K562 (cell line): ENCODE results near the gene PPP1R14D. TPM values are rescaled to one million over a fixed set of nuclear protein-coding genes. Genes with fewer than 3 reads are reported as not detected.
A peak's percentile ranks its signal among the peaks of the same experiment; 100 is the strongest.

ENCODE experiments used
- GATA2 ChIP-seq: sonication (generic); formaldehyde crosslinking; IDR thresholded peaks from 2 replicates; pipeline ENCODE4 v1.4.0; 2020; ENCODE audit warnings: mild to moderate bottlenecking, missing genetic modification reagents
- GTF2A2 ChIP-seq: IDR thresholded peaks from 2 replicates; pipeline ENCODE4 v1.6.1; 2016; ENCODE audit warnings: mild to moderate bottlenecking, missing genetic modification characterization, missing compliant biosample characterization
- HDAC8 ChIP-seq: fragments of 450-650 bp; IDR thresholded peaks from 2 replicates; pipeline ENCODE4 v1.6.1; 2016; ENCODE audit warnings: mild to moderate bottlenecking, missing genetic modification characterization, moderate library complexity, missing compliant biosample characterization
- HLTF ChIP-seq: fragments of 450-650 bp; IDR thresholded peaks from 2 replicates; pipeline ENCODE4 v1.6.1; 2016
- HNRNPLL ChIP-seq: fragments of 200-400 bp; formaldehyde crosslinking; IDR thresholded peaks from 2 replicates; pipeline ENCODE4 v1.6.1; 2017; ENCODE audit warnings: low read length, low read depth, mild to moderate bottlenecking; ENCODE audit not compliant: poor library complexity, severe bottlenecking
- KDM5B ChIP-seq: fragments of 200-600 bp; sonication (generic); IDR thresholded peaks from 2 replicates; pipeline ENCODE4 v1.6.1; 2012; ENCODE audit warnings: low read depth, mild to moderate bottlenecking, moderate library complexity, low read length, control low read depth, inconsistent platforms; ENCODE audit not compliant: insufficient replicate concordance
- MTF1 ChIP-seq: fragments of 250-450 bp; sonication (Bioruptor Pico); IDR thresholded peaks from 2 replicates; pipeline ENCODE4 v1.9.0; 2021; ENCODE audit warnings: moderate library complexity, mild to moderate bottlenecking, inconsistent platforms, borderline replicate concordance
- PHF21A ChIP-seq: fragments of 450-650 bp; IDR thresholded peaks from 2 replicates; pipeline ENCODE4 v1.6.1; 2017; ENCODE audit warnings: low read depth, borderline replicate concordance
- SIRT6 ChIP-seq: IDR thresholded peaks from one replicate; pipeline ENCODE4 v1.6.1; 2012; ENCODE audit warnings: low read depth, mild to moderate bottlenecking, control low read depth, inconsistent platforms, low read length, moderate library complexity
- SMARCB1 ChIP-seq: IDR thresholded peaks from 2 replicates; pipeline ENCODE4 v1.6.1; 2011; ENCODE audit warnings: improper control_type of control experiment, low read depth; ENCODE audit not compliant: insufficient read length
- SNRNP70 ChIP-seq: fragments of 200-400 bp; formaldehyde crosslinking; optimal IDR thresholded peaks from 2 replicates; pipeline ENCODE3; 2017; ENCODE audit warnings: low read depth, low read length
- SRSF9 ChIP-seq: fragments of 200-400 bp; formaldehyde crosslinking; IDR thresholded peaks from 2 replicates; pipeline ENCODE4 v1.6.1; 2017; ENCODE audit warnings: low read depth, low read length, borderline replicate concordance
- THRAP3 ChIP-seq: fragments of 450-650 bp; IDR thresholded peaks from 2 replicates; pipeline ENCODE4 v1.6.1; 2016; ENCODE audit warnings: mild to moderate bottlenecking, inconsistent platforms, borderline replicate concordance
- TOE1 ChIP-seq, 2 experiments: fragments of 450-650 bp in 1 of 2; sonication (generic) in 1 of 2; formaldehyde crosslinking in 1 of 2; IDR thresholded peaks; 2 replicates each; pipeline versions ENCODE4 v1.7.1 to v1.8.0; 2016 to 2022; ENCODE audit warnings: borderline replicate concordance in 2 of 2, mild to moderate bottlenecking in 2 of 2, antibody characterized with exemption in 1 of 2, inconsistent platforms in 1 of 2, low read depth in 1 of 2, missing genetic modification reagents in 1 of 2, moderate library complexity in 1 of 2
- XRCC5 ChIP-seq: fragments of 200-400 bp; formaldehyde crosslinking; IDR thresholded peaks from 2 replicates; pipeline ENCODE4 v1.6.1; 2017; ENCODE audit warnings: low read depth, mild to moderate bottlenecking, low read length
- ZBTB43 ChIP-seq: sonication (generic); formaldehyde crosslinking; IDR thresholded peaks from 2 replicates; pipeline ENCODE4 v1.8.0; 2023; ENCODE audit warnings: mild to moderate bottlenecking, missing genetic modification reagents
- ZNF445 ChIP-seq: fragments of 250-450 bp; sonication (Bioruptor Pico); IDR thresholded peaks from 2 replicates; pipeline ENCODE4 v1.4.0; 2020; ENCODE audit warnings: low read depth, mild to moderate bottlenecking, moderate library complexity
- ZNF507 ChIP-seq: conservative IDR thresholded peaks from 2 replicates; pipeline ENCODE4 v1.6.1; 2017; ENCODE audit warnings: missing genetic modification characterization, missing compliant biosample characterization
- ZNF561 ChIP-seq: fragments of 450-650 bp; formaldehyde crosslinking; conservative IDR thresholded peaks from 2 replicates; pipeline ENCODE4 v1.4.0; 2020; ENCODE audit warnings: mild to moderate bottlenecking, moderate library complexity
- ZNF707 ChIP-seq: fragments of 250-450 bp; sonication (Bioruptor Pico); conservative IDR thresholded peaks from 2 replicates; pipeline ENCODE4 v1.8.0; 2022; ENCODE audit warnings: inconsistent platforms, mild to moderate bottlenecking, moderate library complexity
- polyA plus RNA-seq, 8 experiments: library from polyadenylated mRNA; depleted of rRNA in 4 of 8; stranded (reverse) in 5 of 8; unstranded in 3 of 8; fragments of >200 nt; fragmentation: Nextera tagmentation in 2 of 8; fragmentation: Illumina TruSeq in 1 of 8; extraction: Ambion mirVana in 2 of 8; extraction: Trizol in 1 of 8; gene quantifications; 2 replicates each; pipeline versions ENCODE4 v1.2.1 to v1.2.3, GENCODE V29; 2011 to 2014; ENCODE audit warnings: inconsistent platforms in 1 of 8, missing spikeins in 1 of 8
- total RNA-seq, 7 experiments: library from RNA; depleted of rRNA in 6 of 7; stranded (reverse); fragments of >200 nt in 6 of 7; fragmentation: Illumina TruSeq in 2 of 7; extraction: Trizol in 2 of 7; gene quantifications; 2 replicates each; pipeline versions ENCODE4 v1.2.1 to v1.2.3, GENCODE V29; 2011 to 2021; ENCODE audit warnings: low replicate concordance in 1 of 7
- TF ChIP-seq, protein P1 (sequence below): fragments of 450-650 bp; conservative IDR thresholded peaks from 2 replicates; pipeline ENCODE4 v1.6.1; 2016; ENCODE audit warnings: missing genetic modification characterization, low read depth, mild to moderate bottlenecking, missing compliant biosample characterization, moderate library complexity
- TF ChIP-seq, protein P2 (sequence below): sonication (generic); formaldehyde crosslinking; IDR thresholded peaks from 2 replicates; pipeline ENCODE4 v1.8.0; 2022; ENCODE audit warnings: mild to moderate bottlenecking, missing genetic modification reagents
- TF ChIP-seq, protein P3 (sequence below): fragments of 450-650 bp; formaldehyde crosslinking; IDR thresholded peaks from 2 replicates; pipeline ENCODE4 v1.4.0; 2022; ENCODE audit warnings: mild to moderate bottlenecking, moderate library complexity
- TF ChIP-seq, protein P4 (sequence below): fragments of 250-450 bp; sonication (Bioruptor Pico); IDR thresholded peaks from 2 replicates; pipeline ENCODE4 v1.5.0; 2021

Gene PPP1R14D
- total and polyA plus RNA-seq, 9 of the 15 experiments (the other 6 are each of a cell fraction or from before 2014, with no cell fraction given): 0.11 to 0.18 TPM; not detected in 7

DNA sequence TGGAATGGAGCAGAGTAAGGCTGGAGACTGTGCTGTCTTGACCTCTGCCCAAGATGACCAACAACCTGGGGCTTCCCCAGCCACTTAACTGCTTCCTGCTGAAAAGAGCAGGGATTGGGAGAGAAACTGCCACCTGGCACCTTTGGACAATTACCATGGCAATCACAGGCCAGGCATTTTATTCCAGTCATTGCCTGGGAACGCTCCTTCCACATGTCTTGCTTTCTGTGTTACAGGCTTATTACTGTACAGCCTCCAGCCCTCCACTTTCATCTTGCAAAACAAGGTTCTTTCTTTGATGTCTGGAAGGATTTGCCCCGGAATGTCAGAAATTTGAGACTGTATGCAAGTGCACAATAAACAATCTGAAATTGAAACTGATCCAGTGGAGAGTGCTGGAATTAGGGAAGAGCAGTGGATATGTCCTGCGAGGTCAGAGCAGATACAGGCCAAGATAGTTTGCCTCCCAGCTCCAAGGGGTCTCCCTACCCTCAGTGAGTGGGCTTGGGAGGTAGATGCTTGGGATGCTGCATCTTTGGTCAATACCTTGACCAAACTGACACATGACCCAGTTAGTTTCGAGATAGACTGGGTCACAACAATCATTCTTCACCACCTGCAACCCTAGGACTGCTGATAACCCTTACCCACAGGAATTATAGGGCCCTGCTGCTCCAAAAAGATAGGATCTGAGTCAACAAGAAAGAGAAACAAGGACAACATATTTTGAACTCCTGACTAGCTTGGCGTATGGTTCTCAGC is 2.7 kb downstream of the PPP1R14D start (continued):
- TF ChIP-seq, protein P1, sequence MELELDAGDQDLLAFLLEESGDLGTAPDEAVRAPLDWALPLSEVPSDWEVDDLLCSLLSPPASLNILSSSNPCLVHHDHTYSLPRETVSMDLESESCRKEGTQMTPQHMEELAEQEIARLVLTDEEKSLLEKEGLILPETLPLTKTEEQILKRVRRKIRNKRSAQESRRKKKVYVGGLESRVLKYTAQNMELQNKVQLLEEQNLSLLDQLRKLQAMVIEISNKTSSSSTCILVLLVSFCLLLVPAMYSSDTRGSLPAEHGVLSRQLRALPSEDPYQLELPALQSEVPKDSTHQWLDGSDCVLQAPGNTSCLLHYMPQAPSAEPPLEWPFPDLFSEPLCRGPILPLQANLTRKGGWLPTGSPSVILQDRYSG: no peak
- TF ChIP-seq, protein P2, sequence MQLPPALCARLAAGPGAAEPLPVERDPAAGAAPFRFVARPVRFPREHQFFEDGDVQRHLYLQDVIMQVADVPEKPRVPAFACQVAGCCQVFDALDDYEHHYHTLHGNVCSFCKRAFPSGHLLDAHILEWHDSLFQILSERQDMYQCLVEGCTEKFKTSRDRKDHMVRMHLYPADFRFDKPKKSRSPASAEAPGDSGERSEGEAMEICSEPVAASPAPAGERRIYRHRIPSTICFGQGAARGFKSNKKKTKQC (CRISPR knock-in tag): no peak
- TF ChIP-seq TOE1 (IDR thresholded peaks at IDR 0.05; ENCODE audit: borderline replicate concordance) (peak; percentile 79; the same call in 1 of the 2 replicates), TOE1 (CRISPR knock-in tag; IDR thresholded peaks at IDR 0.05; ENCODE audit: borderline replicate concordance, low read depth) (no peak), PHF21A (no peak), ZNF707 (no peak), ZNF445 (CRISPR knock-in tag) (no peak), MTF1 (CRISPR knock-in tag) (no peak), ZNF507 (tag) (no peak), SRSF9 (no peak), SIRT6 (no peak), ZNF561 (CRISPR knock-in tag) (no peak), KDM5B (no peak), SMARCB1 (no peak), THRAP3 (no peak), ZBTB43 (CRISPR knock-in tag) (no peak), GTF2A2 (no peak), HLTF (no peak), HDAC8 (tag) (no peak), HNRNPLL (no peak), GATA2 (CRISPR knock-in tag) (peak; percentile 90), SNRNP70 (no peak), XRCC5 (no peak)
- TF ChIP-seq, protein P3, sequence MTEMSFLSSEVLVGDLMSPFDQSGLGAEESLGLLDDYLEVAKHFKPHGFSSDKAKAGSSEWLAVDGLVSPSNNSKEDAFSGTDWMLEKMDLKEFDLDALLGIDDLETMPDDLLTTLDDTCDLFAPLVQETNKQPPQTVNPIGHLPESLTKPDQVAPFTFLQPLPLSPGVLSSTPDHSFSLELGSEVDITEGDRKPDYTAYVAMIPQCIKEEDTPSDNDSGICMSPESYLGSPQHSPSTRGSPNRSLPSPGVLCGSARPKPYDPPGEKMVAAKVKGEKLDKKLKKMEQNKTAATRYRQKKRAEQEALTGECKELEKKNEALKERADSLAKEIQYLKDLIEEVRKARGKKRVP (CRISPR knock-in tag): no peak
- TF ChIP-seq, protein P4, sequence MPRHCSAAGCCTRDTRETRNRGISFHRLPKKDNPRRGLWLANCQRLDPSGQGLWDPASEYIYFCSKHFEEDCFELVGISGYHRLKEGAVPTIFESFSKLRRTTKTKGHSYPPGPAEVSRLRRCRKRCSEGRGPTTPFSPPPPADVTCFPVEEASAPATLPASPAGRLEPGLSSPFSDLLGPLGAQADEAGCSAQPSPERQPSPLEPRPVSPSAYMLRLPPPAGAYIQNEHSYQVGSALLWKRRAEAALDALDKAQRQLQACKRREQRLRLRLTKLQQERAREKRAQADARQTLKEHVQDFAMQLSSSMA (CRISPR knock-in tag): no peak
